ENCODE results near the gene ZNF622.

DNA sequence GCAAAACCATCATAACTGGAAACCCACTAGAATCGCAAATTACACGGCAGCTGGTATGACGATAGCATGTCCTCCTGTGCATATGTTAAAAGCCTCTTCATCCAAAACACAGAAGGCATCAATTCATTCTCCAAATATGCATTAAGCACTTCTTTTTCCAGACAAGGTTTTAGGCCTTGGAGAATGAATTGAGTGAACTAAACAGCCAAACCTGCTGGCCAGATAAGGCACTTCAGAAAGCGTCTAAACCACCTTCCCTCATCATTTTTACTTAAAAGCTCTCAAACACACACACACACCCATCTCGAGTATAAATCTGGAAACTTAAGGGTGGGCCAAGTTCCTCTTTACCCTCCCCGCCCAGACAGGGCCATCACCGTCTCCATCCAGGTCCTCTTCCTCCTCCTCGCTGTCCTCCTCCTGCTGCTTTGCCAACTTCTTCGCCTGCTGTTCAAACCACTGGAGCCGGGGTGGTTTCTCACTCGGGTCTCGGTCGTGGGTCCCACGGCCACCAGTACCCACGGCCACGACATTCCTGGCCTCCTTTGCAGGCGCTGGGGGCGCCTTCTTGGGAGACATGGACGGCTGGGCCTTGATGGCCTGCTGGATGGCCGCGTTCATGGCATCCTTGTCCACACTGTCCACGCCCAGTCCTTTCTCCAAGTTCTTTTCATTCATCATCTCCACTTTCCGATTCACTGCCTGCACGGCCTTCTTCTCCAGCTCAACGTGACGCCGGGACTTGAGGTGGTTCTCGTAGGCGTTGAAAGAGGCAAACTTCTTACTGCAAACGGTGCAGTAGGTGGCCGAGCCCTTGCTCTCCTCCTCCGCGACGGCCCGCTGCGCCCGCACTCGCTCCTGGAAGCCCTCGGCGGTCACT lies 696 bp downstream of the ZNF622 start:
- TF ChIP-seq POLR2A (IDR thresholded peaks at IDR 0.05) = no peak
- TF ChIP-seq, protein P1, sequence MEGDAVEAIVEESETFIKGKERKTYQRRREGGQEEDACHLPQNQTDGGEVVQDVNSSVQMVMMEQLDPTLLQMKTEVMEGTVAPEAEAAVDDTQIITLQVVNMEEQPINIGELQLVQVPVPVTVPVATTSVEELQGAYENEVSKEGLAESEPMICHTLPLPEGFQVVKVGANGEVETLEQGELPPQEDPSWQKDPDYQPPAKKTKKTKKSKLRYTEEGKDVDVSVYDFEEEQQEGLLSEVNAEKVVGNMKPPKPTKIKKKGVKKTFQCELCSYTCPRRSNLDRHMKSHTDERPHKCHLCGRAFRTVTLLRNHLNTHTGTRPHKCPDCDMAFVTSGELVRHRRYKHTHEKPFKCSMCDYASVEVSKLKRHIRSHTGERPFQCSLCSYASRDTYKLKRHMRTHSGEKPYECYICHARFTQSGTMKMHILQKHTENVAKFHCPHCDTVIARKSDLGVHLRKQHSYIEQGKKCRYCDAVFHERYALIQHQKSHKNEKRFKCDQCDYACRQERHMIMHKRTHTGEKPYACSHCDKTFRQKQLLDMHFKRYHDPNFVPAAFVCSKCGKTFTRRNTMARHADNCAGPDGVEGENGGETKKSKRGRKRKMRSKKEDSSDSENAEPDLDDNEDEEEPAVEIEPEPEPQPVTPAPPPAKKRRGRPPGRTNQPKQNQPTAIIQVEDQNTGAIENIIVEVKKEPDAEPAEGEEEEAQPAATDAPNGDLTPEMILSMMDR (IDR thresholded peaks at IDR 0.05) = no peak
